GM12872 (cell line): Measurements from ENCODE around the gene METTL17.

Source experiments
- TF ChIP-seq, protein P1 (sequence below): IDR thresholded peaks from 3 replicates; pipeline ENCODE4 v1.5.1; 2011; ENCODE audit warnings: low read depth, mild to moderate bottlenecking, low read length, moderate library complexity; ENCODE audit not compliant: insufficient read depth

The METTL17 gene

GRCh38 chr14:21039585-21040369 lies 50.0 kb downstream of the METTL17 start:
- TF ChIP-seq, protein P1, sequence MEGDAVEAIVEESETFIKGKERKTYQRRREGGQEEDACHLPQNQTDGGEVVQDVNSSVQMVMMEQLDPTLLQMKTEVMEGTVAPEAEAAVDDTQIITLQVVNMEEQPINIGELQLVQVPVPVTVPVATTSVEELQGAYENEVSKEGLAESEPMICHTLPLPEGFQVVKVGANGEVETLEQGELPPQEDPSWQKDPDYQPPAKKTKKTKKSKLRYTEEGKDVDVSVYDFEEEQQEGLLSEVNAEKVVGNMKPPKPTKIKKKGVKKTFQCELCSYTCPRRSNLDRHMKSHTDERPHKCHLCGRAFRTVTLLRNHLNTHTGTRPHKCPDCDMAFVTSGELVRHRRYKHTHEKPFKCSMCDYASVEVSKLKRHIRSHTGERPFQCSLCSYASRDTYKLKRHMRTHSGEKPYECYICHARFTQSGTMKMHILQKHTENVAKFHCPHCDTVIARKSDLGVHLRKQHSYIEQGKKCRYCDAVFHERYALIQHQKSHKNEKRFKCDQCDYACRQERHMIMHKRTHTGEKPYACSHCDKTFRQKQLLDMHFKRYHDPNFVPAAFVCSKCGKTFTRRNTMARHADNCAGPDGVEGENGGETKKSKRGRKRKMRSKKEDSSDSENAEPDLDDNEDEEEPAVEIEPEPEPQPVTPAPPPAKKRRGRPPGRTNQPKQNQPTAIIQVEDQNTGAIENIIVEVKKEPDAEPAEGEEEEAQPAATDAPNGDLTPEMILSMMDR = peak; percentile 58

- TF ChIP-seq, protein P1 = no peak
Observed at GRCh38 chr14:21040370-21040925, 50.7 kb downstream of the METTL17 start.

DNA sequence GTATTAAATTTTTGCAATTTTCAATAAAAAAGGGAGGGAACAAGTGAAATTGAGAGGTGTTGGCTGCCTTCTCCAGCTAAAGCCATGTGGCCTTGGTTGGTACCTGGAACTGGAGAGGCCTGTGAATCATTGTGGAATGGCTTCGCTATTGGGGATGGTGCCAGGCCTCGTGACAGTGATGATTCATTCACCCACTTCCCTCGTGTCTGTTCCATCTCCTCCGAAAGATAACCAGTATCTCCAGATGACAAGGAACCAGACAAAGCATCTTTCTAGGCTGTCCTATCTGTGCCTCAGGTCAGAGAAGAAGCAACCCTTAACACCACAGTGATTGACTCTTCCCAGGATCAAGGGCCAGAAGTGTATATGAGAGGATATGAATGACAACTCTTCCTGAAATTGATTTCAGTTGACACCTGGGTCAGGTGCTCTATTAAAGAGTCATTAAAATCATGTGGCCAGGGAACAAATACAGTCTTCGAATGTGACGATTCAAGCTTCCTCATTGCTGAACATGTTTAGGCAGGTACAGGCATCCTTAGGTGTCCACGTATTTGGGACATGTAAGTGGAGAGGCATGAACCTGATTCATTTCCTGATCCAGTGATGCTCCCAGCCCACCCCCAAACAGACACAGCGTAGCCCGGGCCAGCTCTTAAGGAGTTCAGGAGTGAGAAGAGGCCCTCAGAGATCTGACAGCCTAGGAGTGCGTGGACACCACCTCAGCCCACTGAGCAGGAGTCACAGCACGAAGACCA lies 52.1 kb downstream of the METTL17 start, which contains the start of gene RNASE7:
TSS of gene RNASE7 (plus strand) at position 687 of the 758 bp plus-strand sequence. CDS start 631 bp downstream, outside the sequence.
- TF ChIP-seq, protein P1 = no peak

DNA sequence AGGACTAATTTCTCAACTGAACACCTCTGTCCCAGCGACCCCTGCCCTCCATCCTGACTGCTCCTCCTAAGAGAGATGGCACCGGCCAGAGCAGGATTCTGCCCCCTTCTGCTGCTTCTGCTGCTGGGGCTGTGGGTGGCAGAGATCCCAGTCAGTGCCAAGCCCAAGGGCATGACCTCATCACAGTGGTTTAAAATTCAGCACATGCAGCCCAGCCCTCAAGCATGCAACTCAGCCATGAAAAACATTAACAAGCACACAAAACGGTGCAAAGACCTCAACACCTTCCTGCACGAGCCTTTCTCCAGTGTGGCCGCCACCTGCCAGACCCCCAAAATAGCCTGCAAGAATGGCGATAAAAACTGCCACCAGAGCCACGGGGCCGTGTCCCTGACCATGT lies 53.1 kb downstream of the METTL17 start:
- TF ChIP-seq, protein P1 = no peak

DNA sequence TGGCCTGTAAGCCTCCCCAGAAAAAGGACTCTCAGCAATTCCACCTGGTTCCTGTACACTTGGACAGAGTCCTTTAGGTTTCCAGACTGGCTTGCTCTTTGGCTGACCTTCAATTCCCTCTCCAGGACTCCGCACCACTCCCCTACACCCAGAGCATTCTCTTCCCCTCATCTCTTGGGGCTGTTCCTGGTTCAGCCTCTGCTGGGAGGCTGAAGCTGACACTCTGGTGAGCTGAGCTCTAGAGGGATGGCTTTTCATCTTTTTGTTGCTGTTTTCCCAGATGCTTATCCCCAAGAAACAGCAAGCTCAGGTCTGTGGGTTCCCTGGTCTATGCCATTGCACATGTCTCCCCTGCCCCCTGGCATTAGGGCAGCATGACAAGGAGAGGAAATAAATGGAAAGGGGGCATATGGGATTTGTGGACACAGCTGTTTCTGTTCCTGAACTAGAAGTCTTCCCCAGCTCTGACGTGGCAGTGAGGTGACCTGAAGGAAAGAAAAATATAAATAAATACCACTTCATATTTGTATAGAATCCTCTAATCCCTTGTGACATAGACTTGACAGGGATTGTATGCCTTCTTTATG lies 53.7 kb downstream of the METTL17 start:
- TF ChIP-seq, protein P1 = no peak

DNA sequence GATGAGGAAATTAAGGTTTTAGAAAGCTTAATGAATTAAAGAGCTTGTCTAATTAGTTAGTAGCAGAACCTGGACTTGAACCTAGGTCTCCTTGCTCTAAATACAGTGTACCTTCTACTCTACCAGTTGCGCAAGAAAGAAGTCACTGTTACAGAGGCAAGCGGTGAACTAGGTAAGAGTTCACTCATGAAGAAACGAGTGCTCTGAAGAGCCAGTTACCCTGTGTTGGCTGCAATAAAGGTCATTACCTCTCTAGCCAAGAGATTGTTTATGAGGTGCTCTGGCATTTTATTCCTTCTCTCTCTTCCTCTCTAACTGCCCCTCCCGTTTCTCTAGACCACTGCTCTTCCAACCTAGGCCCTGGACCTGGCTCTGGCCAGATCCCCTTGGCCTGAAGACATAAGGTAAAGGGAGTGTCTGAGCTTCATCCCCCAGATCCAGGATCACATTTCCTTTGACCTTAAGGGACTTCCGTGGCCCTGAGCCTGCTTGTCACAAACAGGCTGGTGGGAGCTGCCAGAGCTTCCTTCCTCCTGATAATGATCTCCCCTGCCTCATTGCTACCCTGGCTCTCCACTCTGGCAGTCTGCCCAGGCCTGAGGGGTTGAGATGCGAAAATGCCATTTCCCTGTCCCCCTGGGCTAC lies 54.3 kb downstream of the METTL17 start:
- TF ChIP-seq, protein P1 = no peak
